Suprapubic skin (tissue), 4 donors: ENCODE results near the gene PPP3R1. TPM values are rescaled to one million over a fixed set of nuclear protein-coding genes. Genes with fewer than 3 reads are reported as not detected.
"Not testable (repeated sequence)": the region's sequence is repeated elsewhere in the genome, so short reads cannot be mapped to it uniquely, and the experiment has no call there.

Source experiments
- DNase-seq, 2 donors: peaks; one replicate each; pipeline ENCODE4 v3.0.0-alpha.2; 2019; ENCODE audit warnings: low spot score in 2 of 2
- H3K27ac ChIP-seq: fragments of 200-600 bp; sonication (generic); one replicate; pipeline ENCODE4 v1.5.1; 2019
- H3K27me3 ChIP-seq: fragments of 200-600 bp; sonication (generic); one replicate; pipeline ENCODE4 v1.5.1; 2019
- H3K36me3 ChIP-seq: fragments of 200-600 bp; sonication (generic); one replicate; pipeline ENCODE4 v1.5.1; 2019
- H3K4me1 ChIP-seq: fragments of 200-600 bp; sonication (generic); one replicate; pipeline ENCODE4 v1.5.1; 2019
- H3K4me3 ChIP-seq: fragments of 200-600 bp; sonication (generic); one replicate; pipeline ENCODE4 v1.5.1; 2019; ENCODE audit warnings: mild to moderate bottlenecking
- H3K9me3 ChIP-seq: fragments of 200-600 bp; sonication (generic); one replicate; pipeline ENCODE4 v1.5.1; 2019
- CTCF ChIP-seq, 2 donors: fragments of 200-600 bp in 1 of 2; fragments of 450-650 bp in 1 of 2; sonication (generic) in 1 of 2; IDR thresholded peaks; one replicate each; pipeline ENCODE4 v1.5.1; 2016 to 2019; ENCODE audit warnings: antibody characterized with exemption in 2 of 2, mild to moderate bottlenecking in 1 of 2, moderate library complexity in 1 of 2
- EP300 ChIP-seq: sonication (generic); formaldehyde crosslinking; IDR thresholded peaks from one replicate; pipeline ENCODE4 v1.6.1; 2017; ENCODE audit warnings: antibody characterized with exemption
- POLR2A ChIP-seq, 2 donors: fragments of 450-650 bp; IDR thresholded peaks; one replicate each; pipeline ENCODE4 v1.6.1; 2017; ENCODE audit warnings: antibody characterized with exemption in 2 of 2, mild to moderate bottlenecking in 2 of 2, moderate library complexity in 2 of 2
- POLR2AphosphoS5 ChIP-seq, 3 donors: sonication (generic); formaldehyde crosslinking; IDR thresholded peaks; one replicate each; pipeline ENCODE4 v1.6.1; 2017; ENCODE audit warnings: antibody characterized with exemption in 3 of 3
- WGBS: methylation state at CpG from one replicate; pipeline ENCODE4 v1.1.5; 2018; 5-methylcytosine and 5-hydroxymethylcytosine counted together
- total RNA-seq, 4 donors: library from RNA; depleted of rRNA; stranded (reverse); fragments of >200 nt; gene quantifications; one replicate each; pipeline ENCODE4 v1.1.0, GENCODE V29; 2016

The PPP3R1 gene
- total RNA-seq, 4 donors from 2014 or later, result 31.3 to 40.0 (median 36.2) TPM

- WGBS, result 90% methylated on average over 1 of the region's 1 CpG
- no peak overlapping the region for H3K4me3 ChIP-seq
- peaks cover 42% of the 10 kb centered on the region for H3K36me3 ChIP-seq
Measured at GRCh38 chr2:68182902-68183301, 69.4 kb downstream of the PPP3R1 start.

GRCh38 chr2:68178954-68179627 lies 73.2 kb downstream of the PPP3R1 start:
- 87% methylated on average over 4 of the region's 4 CpGs for WGBS
- Histone ChIP-seq H3K9me3 (no peaks in the 10 kb centered on the region), H3K36me3 (peaks cover 57% of the 10 kb centered on the region), H3K27me3 (no peaks in the 10 kb centered on the region), H3K4me3 (no peak overlapping the region), H3K4me1 (no peaks in the 10 kb centered on the region), H3K27ac (no peak overlapping the region)
- DNase-seq, result no peak
- TF ChIP-seq POLR2A (IDR thresholded peaks at IDR 0.05), result no peak
- no peak for TF ChIP-seq CTCF (IDR thresholded peaks at IDR 0.05)
- no peak for TF ChIP-seq EP300
- TF ChIP-seq POLR2AphosphoS5 (IDR thresholded peaks at IDR 0.05), result no peak

More at GRCh38 chr2:68182902-68183301, 69.4 kb downstream of the PPP3R1 start:
- DNase-seq, result no peak
- no peaks in the 10 kb centered on the region for H3K9me3 ChIP-seq
- TF ChIP-seq CTCF (IDR thresholded peaks at IDR 0.05) (no peak), POLR2AphosphoS5 (IDR thresholded peaks at IDR 0.05) (no peak), POLR2A (IDR thresholded peaks at IDR 0.05) (no peak), EP300 (no peak)
- no peak overlapping the region for H3K27ac ChIP-seq
- no peaks in the 10 kb centered on the region for H3K4me1 ChIP-seq
- no peaks in the 10 kb centered on the region for H3K27me3 ChIP-seq

GRCh38 chr2:68178432-68178831 lies 73.9 kb downstream of the PPP3R1 start:
- TF ChIP-seq POLR2AphosphoS5 (IDR thresholded peaks at IDR 0.05) (no peak), POLR2A (IDR thresholded peaks at IDR 0.05) (no peak), EP300 (no peak), CTCF (IDR thresholded peaks at IDR 0.05) (no peak)
- Histone ChIP-seq H3K4me1 (no peaks in the 10 kb centered on the region), H3K36me3 (peaks cover 58% of the 10 kb centered on the region), H3K27ac (no peak overlapping the region), H3K9me3 (no peaks in the 10 kb centered on the region), H3K27me3 (no peaks in the 10 kb centered on the region), H3K4me3 (no peak overlapping the region)
- WGBS, result 97% methylated on average over 3 of the region's 3 CpGs
- no peak for DNase-seq

GRCh38 chr2:68177541-68177940 lies 74.8 kb downstream of the PPP3R1 start:
- 67% methylated on average over 2 of the region's 2 CpGs for WGBS
- H3K36me3 ChIP-seq, result peaks cover 58% of the 10 kb centered on the region

GRCh38 chr2:68176657-68177056 lies 75.7 kb downstream of the PPP3R1 start:
- H3K4me1 ChIP-seq, result no peaks in the 10 kb centered on the region
- DNase-seq, result no peak
- H3K36me3 ChIP-seq, result peaks cover 58% of the 10 kb centered on the region
- 74% methylated on average over 7 of the region's 7 CpGs for WGBS
- no peak overlapping the region for H3K4me3 ChIP-seq
- no peaks in the 10 kb centered on the region for H3K9me3 ChIP-seq
- H3K27ac ChIP-seq, result no peak overlapping the region
- TF ChIP-seq CTCF (IDR thresholded peaks at IDR 0.05), result no peak
- no peak for TF ChIP-seq EP300
- no peak for TF ChIP-seq POLR2A (IDR thresholded peaks at IDR 0.05)
- TF ChIP-seq POLR2AphosphoS5 (IDR thresholded peaks at IDR 0.05), result no peak
- no peaks in the 10 kb centered on the region for H3K27me3 ChIP-seq

More at GRCh38 chr2:68177541-68177940, 74.8 kb downstream of the PPP3R1 start:
- Histone ChIP-seq H3K27me3 (no peaks in the 10 kb centered on the region), H3K4me1 (no peaks in the 10 kb centered on the region), H3K4me3 (no peak overlapping the region), H3K27ac (no peak overlapping the region), H3K9me3 (no peaks in the 10 kb centered on the region)
- no peak for TF ChIP-seq POLR2AphosphoS5 (IDR thresholded peaks at IDR 0.05)
- no peak for TF ChIP-seq CTCF (IDR thresholded peaks at IDR 0.05)
- TF ChIP-seq POLR2A (IDR thresholded peaks at IDR 0.05), result no peak
- no peak for TF ChIP-seq EP300
- DNase-seq, result no peak

- not testable (repeated sequence) for H3K4me3 ChIP-seq, H3K27ac ChIP-seq, H3K4me1 ChIP-seq, H3K9me3 ChIP-seq, H3K27me3 ChIP-seq, DNase-seq
- WGBS, result 88% methylated on average over 4 of the region's 4 CpGs
- H3K36me3 ChIP-seq, result peaks cover 49% of the 10 kb centered on the region
Measured at GRCh38 chr2:68175210-68175609, 77.1 kb downstream of the PPP3R1 start.
